ENCODE data around the gene VNN1. TPM values are rescaled to one million over a fixed set of nuclear protein-coding genes. Genes with fewer than 3 reads are reported as not detected.

Gene VNN1
- total RNA-seq, 3 donors from 2014 or later, result 0.98 to 8.6 (median 2.6) TPM

DNA sequence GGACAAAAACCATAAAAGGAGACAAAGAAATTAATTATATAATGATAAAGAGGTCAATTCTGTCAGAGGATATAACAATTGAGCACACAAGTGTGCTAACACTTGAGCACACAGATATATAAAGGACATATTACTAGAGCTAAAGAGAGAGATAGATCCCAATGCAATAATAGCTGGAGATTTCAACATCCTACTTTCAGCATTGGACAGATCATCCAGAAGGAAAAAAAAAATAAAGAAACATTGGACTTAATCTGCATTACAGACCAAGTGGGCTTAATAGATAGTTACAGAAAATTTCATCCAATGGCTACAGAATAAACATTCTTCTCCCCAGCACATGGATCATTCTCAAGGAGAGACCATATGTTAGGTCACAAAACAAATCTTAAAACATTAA, 9.9 kb downstream of the VNN1 start:
- Histone ChIP-seq H3K36me3 (no peaks in the 10 kb centered on the region), H3K27ac (no peak overlapping the region), H3K4me3 (no peak overlapping the region), H3K27me3 (no peaks in the 10 kb centered on the region), H3K9me3 (no peaks in the 10 kb centered on the region), H3K4me1 (no peaks in the 10 kb centered on the region)
- intact Hi-C loops (cut with DNase I; ENCODE audit: low total_unique reads), result no loop called here
- no peak for DNase-seq (ENCODE audit: low spot score in 2 of 2)
- TF ChIP-seq POLR2AphosphoS5 (IDR thresholded peaks at IDR 0.05) (no peak), POLR2A (IDR thresholded peaks at IDR 0.05) (no peak)
- TF ChIP-seq, protein P1, sequence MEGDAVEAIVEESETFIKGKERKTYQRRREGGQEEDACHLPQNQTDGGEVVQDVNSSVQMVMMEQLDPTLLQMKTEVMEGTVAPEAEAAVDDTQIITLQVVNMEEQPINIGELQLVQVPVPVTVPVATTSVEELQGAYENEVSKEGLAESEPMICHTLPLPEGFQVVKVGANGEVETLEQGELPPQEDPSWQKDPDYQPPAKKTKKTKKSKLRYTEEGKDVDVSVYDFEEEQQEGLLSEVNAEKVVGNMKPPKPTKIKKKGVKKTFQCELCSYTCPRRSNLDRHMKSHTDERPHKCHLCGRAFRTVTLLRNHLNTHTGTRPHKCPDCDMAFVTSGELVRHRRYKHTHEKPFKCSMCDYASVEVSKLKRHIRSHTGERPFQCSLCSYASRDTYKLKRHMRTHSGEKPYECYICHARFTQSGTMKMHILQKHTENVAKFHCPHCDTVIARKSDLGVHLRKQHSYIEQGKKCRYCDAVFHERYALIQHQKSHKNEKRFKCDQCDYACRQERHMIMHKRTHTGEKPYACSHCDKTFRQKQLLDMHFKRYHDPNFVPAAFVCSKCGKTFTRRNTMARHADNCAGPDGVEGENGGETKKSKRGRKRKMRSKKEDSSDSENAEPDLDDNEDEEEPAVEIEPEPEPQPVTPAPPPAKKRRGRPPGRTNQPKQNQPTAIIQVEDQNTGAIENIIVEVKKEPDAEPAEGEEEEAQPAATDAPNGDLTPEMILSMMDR (IDR thresholded peaks at IDR 0.05), result no peak

DNA sequence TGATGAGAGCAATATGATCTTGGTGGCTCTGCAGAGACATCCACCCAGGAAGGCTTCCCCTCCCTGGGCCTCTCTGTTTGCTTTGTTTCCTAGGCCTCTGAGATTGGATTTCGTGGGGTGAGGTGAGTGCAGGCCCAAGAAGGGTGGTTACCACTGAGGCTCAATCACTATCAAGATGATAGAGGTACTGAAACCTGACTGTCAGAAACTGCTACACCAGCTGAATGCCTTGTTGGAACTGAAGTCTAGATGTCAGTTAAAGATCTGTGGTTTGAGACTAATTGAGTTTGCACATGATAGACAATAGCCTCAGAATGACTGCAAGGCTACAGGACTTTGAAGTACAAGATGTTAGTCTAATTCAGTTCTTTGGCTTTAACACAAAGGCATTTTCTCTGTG, 15.2 kb downstream of the VNN1 start:
- Histone ChIP-seq H3K27ac (no peak overlapping the region), H3K36me3 (no peaks in the 10 kb centered on the region), H3K9me3 (peaks cover 0 to 18% of the 10 kb centered on the region in 2 donors), H3K27me3 (no peaks in the 10 kb centered on the region), H3K4me3 (no peak overlapping the region), H3K4me1 (no peaks in the 10 kb centered on the region)
- TF ChIP-seq, protein P1 (IDR thresholded peaks at IDR 0.05), result no peak
- TF ChIP-seq POLR2AphosphoS5 (IDR thresholded peaks at IDR 0.05) (no peak), POLR2A (IDR thresholded peaks at IDR 0.05) (no peak)
- no peak for DNase-seq (ENCODE audit: low spot score in 2 of 2)
- intact Hi-C loops (cut with DNase I; ENCODE audit: low total_unique reads), result no loop called here

DNA sequence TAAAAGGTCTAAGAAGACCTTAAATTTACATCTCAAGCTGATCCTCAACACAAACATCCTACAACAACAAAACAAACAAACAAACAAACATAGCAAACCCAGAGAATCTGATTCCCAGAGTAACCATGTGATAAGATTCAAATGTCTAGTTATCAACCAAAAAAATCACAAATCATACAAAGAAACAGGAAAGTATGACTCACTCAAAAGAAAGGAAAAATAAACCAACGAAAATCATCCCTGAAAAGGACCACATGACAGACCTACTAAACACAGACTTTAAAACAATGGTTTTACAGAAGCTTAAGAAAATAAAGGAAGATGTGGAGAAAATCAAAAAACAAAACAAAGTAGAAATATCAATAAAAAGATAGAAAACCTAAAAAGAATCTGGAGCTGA, 18.1 kb downstream of the VNN1 start:
- no peaks in the 10 kb centered on the region for H3K27me3 ChIP-seq
- H3K4me3 ChIP-seq, result no peak overlapping the region
- intact Hi-C loops (cut with DNase I; ENCODE audit: low total_unique reads), result no loop called here
- H3K27ac ChIP-seq, result no peak overlapping the region
- no peak for DNase-seq (ENCODE audit: low spot score in 2 of 2)
- H3K36me3 ChIP-seq, result no peaks in the 10 kb centered on the region
- no peaks in the 10 kb centered on the region for H3K4me1 ChIP-seq
- TF ChIP-seq POLR2A (IDR thresholded peaks at IDR 0.05) (no peak), POLR2AphosphoS5 (IDR thresholded peaks at IDR 0.05) (no peak)
- TF ChIP-seq, protein P1 (IDR thresholded peaks at IDR 0.05), result no peak
- peaks cover 0 to 18% of the 10 kb centered on the region in 2 donors for H3K9me3 ChIP-seq

DNA sequence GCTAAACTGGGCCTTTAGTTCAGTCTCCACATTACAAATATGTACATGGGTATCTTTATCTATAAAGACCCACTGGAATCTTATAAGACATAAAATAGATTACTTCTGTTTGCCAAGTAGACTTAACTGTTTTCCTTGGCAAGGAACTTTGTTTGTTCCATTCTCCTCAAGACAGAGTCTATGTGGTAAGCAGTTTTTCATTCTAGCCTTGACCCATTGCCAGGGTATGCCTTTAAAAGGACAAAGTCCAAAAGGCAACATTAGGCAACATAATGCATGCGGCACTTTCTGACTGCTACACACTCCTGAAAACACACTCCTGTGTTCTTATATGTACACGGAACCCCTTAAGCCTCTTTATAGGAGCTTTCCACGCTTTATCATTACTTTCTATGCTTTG, 20.4 kb downstream of the VNN1 start:
- Histone ChIP-seq H3K9me3 (peaks cover 0 to 18% of the 10 kb centered on the region in 2 donors), H3K4me1 (no peaks in the 10 kb centered on the region), H3K4me3 (no peak overlapping the region), H3K36me3 (no peaks in the 10 kb centered on the region), H3K27ac (no peak overlapping the region), H3K27me3 (no peaks in the 10 kb centered on the region)
- no peak for DNase-seq (ENCODE audit: low spot score in 2 of 2)
- intact Hi-C loops (cut with DNase I; ENCODE audit: low total_unique reads), result no loop called here
- TF ChIP-seq POLR2A (IDR thresholded peaks at IDR 0.05) (no peak), POLR2AphosphoS5 (IDR thresholded peaks at IDR 0.05) (no peak)
- TF ChIP-seq, protein P1 (IDR thresholded peaks at IDR 0.05), result no peak

DNA sequence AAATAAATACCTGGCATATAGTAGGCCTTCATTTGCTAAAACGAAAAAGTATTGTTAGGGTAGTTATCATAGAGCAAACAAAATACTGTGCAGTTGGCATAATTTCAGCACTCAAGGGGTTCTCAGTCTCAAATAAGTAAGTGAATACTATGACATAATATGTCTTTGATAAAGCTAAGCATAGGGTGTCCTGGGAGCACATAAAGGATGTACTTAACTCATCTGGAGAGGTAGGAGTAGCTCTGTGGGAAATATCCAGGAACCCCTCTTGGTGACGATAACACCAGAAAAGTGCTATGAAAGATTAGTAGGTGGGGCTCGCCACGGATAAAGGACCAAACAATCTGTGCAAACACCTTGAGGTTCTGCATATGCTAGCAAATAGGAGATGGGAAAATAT, 23.2 kb downstream of the VNN1 start:
- Histone ChIP-seq H3K27me3 (no peaks in the 10 kb centered on the region), H3K4me3 (no peak overlapping the region), H3K4me1 (no peaks in the 10 kb centered on the region), H3K9me3 (peaks cover 0 to 6% of the 10 kb centered on the region in 2 donors), H3K27ac (no peak overlapping the region), H3K36me3 (no peaks in the 10 kb centered on the region)
- no peak for DNase-seq (ENCODE audit: low spot score in 2 of 2)
- intact Hi-C loops (cut with DNase I; ENCODE audit: low total_unique reads), result no loop called here
- TF ChIP-seq POLR2AphosphoS5 (IDR thresholded peaks at IDR 0.05) (no peak), POLR2A (IDR thresholded peaks at IDR 0.05) (no peak)
- TF ChIP-seq, protein P1 (IDR thresholded peaks at IDR 0.05), result no peak

All from breast epithelium (tissue), 4 donors.